ENCODE measurements around the gene FYN. TPM values are rescaled to one million over a fixed set of nuclear protein-coding genes. Genes with fewer than 3 reads are reported as not detected.

Gene FYN
- total and polyA plus RNA-seq, 2 of the 13 experiments (the other 11 are each of a cell fraction or from before 2014, with no cell fraction given), result 15.5 to 24.6 TPM

GRCh38 chr6:111834356-111834755, 38.9 kb downstream of the FYN start (continued):
- TF ChIP-seq ZNF225 (CRISPR knock-in tag; IDR thresholded peaks at IDR 0.05) (no peak), ZNF33A (CRISPR knock-in tag; IDR thresholded peaks at IDR 0.05; ENCODE audit: borderline replicate concordance) (no peak), NFYC (CRISPR knock-in tag; IDR thresholded peaks at IDR 0.05) (no peak), ZNF12 (CRISPR knock-in tag; IDR thresholded peaks at IDR 0.05) (no peak)

DNA sequence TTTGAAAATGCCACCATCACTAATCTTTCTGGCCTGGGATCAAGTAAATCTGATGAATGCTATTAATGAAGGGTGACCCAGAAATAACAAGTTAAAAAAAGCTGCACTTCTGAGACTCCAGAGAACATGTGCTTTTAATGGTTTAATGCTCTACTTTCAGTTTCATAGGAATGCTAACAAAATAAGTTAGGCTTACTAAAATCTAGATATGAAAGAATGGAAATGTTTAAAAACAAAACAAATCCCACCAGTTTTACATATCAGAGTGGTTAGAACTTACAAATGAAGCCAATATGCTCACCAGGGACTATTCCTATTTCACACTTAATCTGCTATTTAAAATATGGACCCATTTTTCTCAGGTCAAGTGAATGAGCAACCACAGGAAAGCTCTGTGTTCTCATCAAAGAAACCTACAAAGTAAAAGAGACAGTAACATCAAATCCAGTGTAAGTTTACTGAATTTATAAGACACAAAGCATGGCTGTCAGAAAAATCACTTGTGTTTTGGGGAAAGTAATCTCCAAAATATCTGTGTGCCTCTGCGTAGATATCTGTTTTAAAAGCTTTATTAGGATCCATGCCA, 40.3 kb downstream of the FYN start:
- Histone ChIP-seq H3K4me3 (replicated peaks in 1 of 3; ENCODE audit: insufficient read depth in 1 of 3, low read depth in 2 of 3, low read length in 3 of 3) (no peak overlapping the region), H3K4me2 (ENCODE audit: low read depth, low read length) (no peak overlapping the region), H3K4me1 (ENCODE audit: insufficient read depth, low read length) (no peaks in the 10 kb centered on the region), H3K9ac (ENCODE audit: insufficient read depth, low read depth, low read length) (no peak overlapping the region), H3K27me3 (ENCODE audit: control insufficient read depth in 1 of 2, insufficient read depth in 2 of 2, low read length in 2 of 2) (no peaks in the 10 kb centered on the region), H4K20me1 (ENCODE audit: insufficient read depth, low read length) (no peaks in the 10 kb centered on the region), H3K27ac (ENCODE audit: extremely low read length, insufficient read depth, low read length) (no peak overlapping the region), H3K36me3 (replicated peaks in 1 of 2; ENCODE audit: control insufficient read depth in 1 of 2, insufficient read depth in 2 of 2, low read length in 2 of 2) (no peaks in the 10 kb centered on the region), H2AFZ (ENCODE audit: low read length) (no peak overlapping the region), H3K79me2 (ENCODE audit: insufficient read depth, low read length) (no peaks in the 10 kb centered on the region), H3K9me3 (ENCODE audit: low read length) (no peaks in the 10 kb centered on the region)
- ChIA-PET POLR2A (no interaction called here), CTCF (ENCODE audit: low intra/inter-chr PET ratio, low total read pairs) (no interaction called here)
- no TSS peak for BruUV-seq (replicated peaks)
- peak; percentile 12 for FAIRE-seq
- in situ Hi-C loops (cut with HindIII; ENCODE audit: extremely low pct_ligation_motif_present, low pct_unique_long_range_greater_than_20kb), result no loop called here
- DNase-seq (ENCODE audit: low spot score), result no peak
- intact Hi-C loops (cut with micrococcal nuclease; ENCODE audit: unreplicated experiment), result no loop called here
- TF ChIP-seq, protein P1, sequence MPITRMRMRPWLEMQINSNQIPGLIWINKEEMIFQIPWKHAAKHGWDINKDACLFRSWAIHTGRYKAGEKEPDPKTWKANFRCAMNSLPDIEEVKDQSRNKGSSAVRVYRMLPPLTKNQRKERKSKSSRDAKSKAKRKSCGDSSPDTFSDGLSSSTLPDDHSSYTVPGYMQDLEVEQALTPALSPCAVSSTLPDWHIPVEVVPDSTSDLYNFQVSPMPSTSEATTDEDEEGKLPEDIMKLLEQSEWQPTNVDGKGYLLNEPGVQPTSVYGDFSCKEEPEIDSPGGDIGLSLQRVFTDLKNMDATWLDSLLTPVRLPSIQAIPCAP (CRISPR knock-in tag; IDR thresholded peaks at IDR 0.05; ENCODE audit: low read depth), result no peak
- TF ChIP-seq ZNF563 (CRISPR knock-in tag; IDR thresholded peaks at IDR 0.05) (no peak), NFYC (CRISPR knock-in tag; IDR thresholded peaks at IDR 0.05) (no peak), KDM4B (CRISPR knock-in tag; IDR thresholded peaks at IDR 0.05) (no peak), ETV6 (CRISPR knock-in tag; conservative IDR thresholded peaks at IDR 0.05) (no peak), FOXK1 (CRISPR knock-in tag; IDR thresholded peaks at IDR 0.05; ENCODE audit: borderline replicate concordance, low read depth) (no peak), NFE2L1 (CRISPR knock-in tag; IDR thresholded peaks at IDR 0.05; ENCODE audit: borderline replicate concordance) (no peak), ZNF235 (CRISPR knock-in tag; IDR thresholded peaks at IDR 0.05; ENCODE audit: borderline replicate concordance) (no peak), ARID2 (CRISPR knock-in tag; IDR thresholded peaks at IDR 0.05; ENCODE audit: borderline replicate concordance) (no peak), ZNF816 (CRISPR knock-in tag; IDR thresholded peaks at IDR 0.05; ENCODE audit: borderline replicate concordance) (no peak), CBFB (CRISPR knock-in tag; IDR thresholded peaks at IDR 0.05) (no peak), ZNF720 (CRISPR knock-in tag; IDR thresholded peaks at IDR 0.05) (no peak), PAWR (CRISPR knock-in tag; IDR thresholded peaks at IDR 0.05; ENCODE audit: borderline replicate concordance) (no peak), NFRKB (IDR thresholded peaks at IDR 0.05) (no peak)
- TF ChIP-seq, protein P2, sequence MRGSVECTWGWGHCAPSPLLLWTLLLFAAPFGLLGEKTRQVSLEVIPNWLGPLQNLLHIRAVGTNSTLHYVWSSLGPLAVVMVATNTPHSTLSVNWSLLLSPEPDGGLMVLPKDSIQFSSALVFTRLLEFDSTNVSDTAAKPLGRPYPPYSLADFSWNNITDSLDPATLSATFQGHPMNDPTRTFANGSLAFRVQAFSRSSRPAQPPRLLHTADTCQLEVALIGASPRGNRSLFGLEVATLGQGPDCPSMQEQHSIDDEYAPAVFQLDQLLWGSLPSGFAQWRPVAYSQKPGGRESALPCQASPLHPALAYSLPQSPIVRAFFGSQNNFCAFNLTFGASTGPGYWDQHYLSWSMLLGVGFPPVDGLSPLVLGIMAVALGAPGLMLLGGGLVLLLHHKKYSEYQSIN (CRISPR knock-in tag; IDR thresholded peaks at IDR 0.05; ENCODE audit: borderline replicate concordance), result no peak
- TF ChIP-seq, protein P3, sequence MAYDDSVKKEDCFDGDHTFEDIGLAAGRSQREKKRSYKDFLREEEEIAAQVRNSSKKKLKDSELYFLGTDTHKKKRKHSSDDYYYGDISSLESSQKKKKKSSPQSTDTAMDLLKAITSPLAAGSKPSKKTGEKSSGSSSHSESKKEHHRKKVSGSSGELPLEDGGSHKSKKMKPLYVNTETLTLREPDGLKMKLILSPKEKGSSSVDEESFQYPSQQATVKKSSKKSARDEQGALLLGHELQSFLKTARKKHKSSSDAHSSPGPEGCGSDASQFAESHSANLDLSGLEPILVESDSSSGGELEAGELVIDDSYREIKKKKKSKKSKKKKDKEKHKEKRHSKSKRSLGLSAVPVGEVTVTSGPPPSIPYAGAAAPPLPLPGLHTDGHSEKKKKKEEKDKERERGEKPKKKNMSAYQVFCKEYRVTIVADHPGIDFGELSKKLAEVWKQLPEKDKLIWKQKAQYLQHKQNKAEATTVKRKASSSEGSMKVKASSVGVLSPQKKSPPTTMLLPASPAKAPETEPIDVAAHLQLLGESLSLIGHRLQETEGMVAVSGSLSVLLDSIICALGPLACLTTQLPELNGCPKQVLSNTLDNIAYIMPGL (CRISPR knock-in tag; IDR thresholded peaks at IDR 0.05; ENCODE audit: borderline replicate concordance in 1 of 2, low read depth in 1 of 2), result no peak
- 91% methylated on average over 1 of the region's 1 CpG for WGBS (ENCODE audit: low lambda C conversion rate)
- no peak for ATAC-seq

All from HepG2 (cell line).